Amniotic stem cell (primary cell): Measurements from ENCODE around the gene SHKBP1.
"Not testable (repeated sequence)": the region's sequence is repeated elsewhere in the genome, so short reads cannot be mapped to it uniquely, and the experiment has no call there.

Experiments used
- DNase-seq: peaks from one replicate; lab custom pipeline; 2025; lab: John Stamatoyannopoulos, UW

Gene SHKBP1

GRCh38 chr19:40555978-40556689, 20.5 kb upstream of the SHKBP1 start:
- DNase-seq, result no peak

- DNase-seq, result no peak
Observed at GRCh38 chr19:40556953-40557530, 19.6 kb upstream of the SHKBP1 start.

- DNase-seq, result no peak
Observed at GRCh38 chr19:40559394-40559793, 17.3 kb upstream of the SHKBP1 start.

- no peak for DNase-seq
Observed at GRCh38 chr19:40560092-40560507, 16.6 kb upstream of the SHKBP1 start.

- DNase-seq, result no peak
Observed at GRCh38 chr19:40561947-40562346, 14.7 kb upstream of the SHKBP1 start.

- DNase-seq, result not testable (repeated sequence)
Observed at GRCh38 chr19:40564535-40564934, 12.1 kb upstream of the SHKBP1 start.

- no peak for DNase-seq
Observed at GRCh38 chr19:40565355-40565754, 11.3 kb upstream of the SHKBP1 start.

GRCh38 chr19:40565910-40566495, 10.7 kb upstream of the SHKBP1 start:
- no peak for DNase-seq

- no peak for DNase-seq
Observed at GRCh38 chr19:40567040-40567749, 9.5 kb upstream of the SHKBP1 start.

- DNase-seq, result no peak
Observed at GRCh38 chr19:40567750-40568494, 8.8 kb upstream of the SHKBP1 start.

GRCh38 chr19:40570313-40571004, 6.2 kb upstream of the SHKBP1 start:
- DNase-seq, result peak; percentile 95

GRCh38 chr19:40571005-40571318, 5.7 kb upstream of the SHKBP1 start:
- DNase-seq, result no peak

GRCh38 chr19:40571831-40572495, 4.7 kb upstream of the SHKBP1 start:
- no peak for DNase-seq

GRCh38 chr19:40575326-40575725, 1.3 kb upstream of the SHKBP1 start:
- no peak for DNase-seq

GRCh38 chr19:40576151-40576584, 505 bp upstream of the SHKBP1 start:
- DNase-seq, result no peak

GRCh38 chr19:40578442-40578908, 1.8 kb downstream of the SHKBP1 start:
- no peak for DNase-seq

- DNase-seq, result no peak
Observed at GRCh38 chr19:40580619-40581018, 3.9 kb downstream of the SHKBP1 start.

GRCh38 chr19:40581531-40581930, 4.9 kb downstream of the SHKBP1 start:
- no peak for DNase-seq

- DNase-seq, result no peak
Observed at GRCh38 chr19:40582467-40582866, 5.8 kb downstream of the SHKBP1 start.

- DNase-seq, result no peak
Observed at GRCh38 chr19:40583283-40583682, 6.6 kb downstream of the SHKBP1 start.

- no peak for DNase-seq
Observed at GRCh38 chr19:40584007-40584406, 7.3 kb downstream of the SHKBP1 start.
